Spleen (tissue), 11 donors: ENCODE measurements around the gene FRMD1. TPM values are rescaled to one million over a fixed set of nuclear protein-coding genes. Genes with fewer than 3 reads are reported as not detected.

Experiments
- DNase-seq: peaks from one replicate; pipeline ENCODE4 v3.0.0-alpha.2; 2020
- H3K27ac ChIP-seq, 8 donors: fragments of 200-600 bp; sonication (generic) in 7 of 8; 1 replicate in 4 of 8; 2 replicates in 4 of 8; pipeline versions ENCODE4 v1.5.0 to v1.8.0; 2016 to 2021; ENCODE audit warnings: inconsistent platforms in 4 of 8, mild to moderate bottlenecking in 4 of 8, moderate library complexity in 1 of 8
- H3K27me3 ChIP-seq, 7 donors: fragments of 200-600 bp; sonication (generic) in 6 of 7; replicated peaks in 1 of 7; 1 replicate in 4 of 7; 2 replicates in 3 of 7; pipeline versions ENCODE4 v1.5.0 to v1.8.0; 2016 to 2021; ENCODE audit warnings: inconsistent platforms in 3 of 7, mild to moderate bottlenecking in 1 of 7
- H3K36me3 ChIP-seq, 6 donors: fragments of 200-600 bp; sonication (generic) in 5 of 6; 1 replicate in 4 of 6; 2 replicates in 2 of 6; pipeline versions ENCODE4 v1.5.0 to v1.8.0; 2016 to 2021; ENCODE audit warnings: inconsistent platforms in 2 of 6
- H3K4me1 ChIP-seq, 6 donors: fragments of 200-600 bp; sonication (generic) in 5 of 6; 1 replicate in 3 of 6; 2 replicates in 3 of 6; pipeline versions ENCODE4 v1.5.0 to v1.8.0; 2016 to 2021; ENCODE audit warnings: inconsistent platforms in 3 of 6
- H3K4me3 ChIP-seq, 8 donors: fragments of 200-600 bp; sonication (generic) in 7 of 8; 1 replicate in 4 of 8; 2 replicates in 4 of 8; pipeline versions ENCODE4 v1.5.0 to v1.8.0; 2016 to 2021; ENCODE audit warnings: inconsistent platforms in 4 of 8, mild to moderate bottlenecking in 4 of 8, moderate library complexity in 2 of 8
- H3K9me3 ChIP-seq, 8 donors: fragments of 200-600 bp; sonication (generic) in 7 of 8; 1 replicate in 4 of 8; 2 replicates in 4 of 8; pipeline versions ENCODE4 v1.5.0 to v1.8.0; 2016 to 2021; ENCODE audit warnings: inconsistent platforms in 4 of 8
- CTCF ChIP-seq, 11 experiments: fragments of 200-600 bp in 7 of 11; fragments of 450-650 bp in 4 of 11; sonication (generic) in 4 of 11; IDR thresholded peaks in 8 of 11; conservative IDR thresholded peaks in 3 of 11; 1 replicate in 7 of 11; 2 replicates in 4 of 11; pipeline versions ENCODE4 v1.4.0 to v1.8.0; 2016 to 2021; ENCODE audit warnings: antibody characterized with exemption in 11 of 11, inconsistent platforms in 4 of 11, mild to moderate bottlenecking in 1 of 11
- POLR2A ChIP-seq, 3 donors: fragments of 450-650 bp; IDR thresholded peaks; one replicate each; pipeline ENCODE4 v1.5.1; 2017; ENCODE audit warnings: antibody characterized with exemption in 3 of 3, mild to moderate bottlenecking in 1 of 3
- POLR2AphosphoS5 ChIP-seq, 3 donors: sonication (generic); formaldehyde crosslinking; IDR thresholded peaks; one replicate each; pipeline ENCODE4 v1.5.1; 2017; ENCODE audit warnings: antibody characterized with exemption in 3 of 3
- WGBS, 5 donors: extraction: QIAGEN DNeasy Blood & Tissue Kit in 3 of 5; methylation state at CpG; one replicate each; pipeline versions ENCODE4 v1.1.5 to v1.1.7; 2013 to 2018; 5-methylcytosine and 5-hydroxymethylcytosine counted together
- intact Hi-C: fragments of 100-400 bp; cut with DNase I; formaldehyde crosslinking; loops from one replicate; pipeline ENCODE4 v1.15.0; 2023; ENCODE audit warnings: low total_unique reads
- polyA plus RNA-seq, 3 donors: library from polyadenylated mRNA; stranded (reverse); fragments of 200-250 nt; gene quantifications; one replicate each; pipeline ENCODE4 v1.2.1, GENCODE V29; 2013
- total RNA-seq, 7 donors: library from RNA; depleted of rRNA in 3 of 7; stranded (reverse); fragments of >200 nt in 3 of 7; fragmentation: NEBNext Ultra II Directional in 4 of 7; extraction: Animal tissue kit (Norgen Biotek cat#: 25700) in 4 of 7; gene quantifications; one replicate each; pipeline versions ENCODE4 v1.1.0 to v1.2.1, GENCODE V29; 2016 to 2021
- donor health status: healthy with polysubstance abuse.
- donor health status: DM: no; HTN: no; CAD: no; lungs with moderate emphysema.
- donor health status: DM: no; HTN: no; CAD: no.
- donor health status: Bipolar disorder and iron deficiency.
- donor health status: healthy.
- donor health status: DM: no; HTN: no; CAD: no.
- donor health status: DM: yes; HTN: yes; CAD: no.

The FRMD1 gene
- total and polyA plus RNA-seq, 10 donors, result 0.14 to 9.5 (median 1.5) TPM

GRCh38 chr6:168073937-168074730 is 4.9 kb downstream of the FRMD1 start:
- H3K9me3 ChIP-seq, result no peaks in the 10 kb centered on the region
- H3K4me1 ChIP-seq, result peaks cover 0 to 11% (median 0%) of the 10 kb centered on the region in 6 donors
- H3K4me3 ChIP-seq, result no peak overlapping the region
- no peaks in the 10 kb centered on the region for H3K36me3 ChIP-seq
- no peaks in the 10 kb centered on the region for H3K27me3 ChIP-seq
- intact Hi-C loops, result no loop called here
- H3K27ac ChIP-seq, result no peak overlapping the region
- no peak for TF ChIP-seq CTCF (IDR thresholded peaks at IDR 0.05 in 8 of 11, conservative IDR thresholded peaks at IDR 0.05 in 3 of 11)
- TF ChIP-seq POLR2A (IDR thresholded peaks at IDR 0.05), result no peak
- no peak for TF ChIP-seq POLR2AphosphoS5 (IDR thresholded peaks at IDR 0.05)
- WGBS, 5 donors, result 70 to 82% (median 81%) methylated on average over 12 to 13 of the region's 13 CpGs
- DNase-seq, result no peak

GRCh38 chr6:168072730-168073129 is 6.3 kb downstream of the FRMD1 start:
- Histone ChIP-seq H3K4me3 (no peak overlapping the region), H3K4me1 (no peaks in the 10 kb centered on the region), H3K27ac (no peak overlapping the region), H3K9me3 (no peaks in the 10 kb centered on the region), H3K27me3 (no peaks in the 10 kb centered on the region), H3K36me3 (no peaks in the 10 kb centered on the region)
- intact Hi-C loops, result no loop called here
- DNase-seq, result no peak
- 71 to 83% (median 80%) methylated on average over 4 of the region's 4 CpGs for WGBS, 5 donors
- TF ChIP-seq POLR2A (IDR thresholded peaks at IDR 0.05) (no peak), POLR2AphosphoS5 (IDR thresholded peaks at IDR 0.05) (no peak), CTCF (IDR thresholded peaks at IDR 0.05 in 8 of 11, conservative IDR thresholded peaks at IDR 0.05 in 3 of 11) (no peak)

GRCh38 chr6:168072261-168072660 is 6.8 kb downstream of the FRMD1 start:
- no peaks in the 10 kb centered on the region for H3K27me3 ChIP-seq
- intact Hi-C loops, result no loop called here
- WGBS, 5 donors, result 87 to 93% (median 88%) methylated on average over 24 of the region's 24 CpGs
- no peaks in the 10 kb centered on the region for H3K9me3 ChIP-seq
- DNase-seq, result no peak
- no peak overlapping the region for H3K27ac ChIP-seq
- H3K4me3 ChIP-seq, result no peak overlapping the region
- no peaks in the 10 kb centered on the region for H3K4me1 ChIP-seq
- no peak for TF ChIP-seq POLR2AphosphoS5 (IDR thresholded peaks at IDR 0.05)
- TF ChIP-seq POLR2A (IDR thresholded peaks at IDR 0.05), result no peak
- no peak for TF ChIP-seq CTCF (IDR thresholded peaks at IDR 0.05 in 8 of 11, conservative IDR thresholded peaks at IDR 0.05 in 3 of 11)
- no peaks in the 10 kb centered on the region for H3K36me3 ChIP-seq

GRCh38 chr6:168071620-168072019 is 7.4 kb downstream of the FRMD1 start:
- Histone ChIP-seq H3K27me3 (no peaks in the 10 kb centered on the region), H3K9me3 (no peaks in the 10 kb centered on the region), H3K4me3 (no peak overlapping the region), H3K27ac (no peak overlapping the region), H3K36me3 (no peaks in the 10 kb centered on the region), H3K4me1 (no peaks in the 10 kb centered on the region)
- intact Hi-C loops, result no loop called here
- 68 to 75% (median 70%) methylated on average over 6 to 9 of the region's 9 CpGs for WGBS, 5 donors
- no peak for DNase-seq
- TF ChIP-seq CTCF (IDR thresholded peaks at IDR 0.05 in 8 of 11, conservative IDR thresholded peaks at IDR 0.05 in 3 of 11) (no peak), POLR2AphosphoS5 (IDR thresholded peaks at IDR 0.05) (no peak), POLR2A (IDR thresholded peaks at IDR 0.05) (no peak)
